ENCODE results near the gene TSGA10IP.

Gene TSGA10IP

GRCh38 chr11:65973439-65974110 lies 28.3 kb downstream of the TSGA10IP start:
- no peak for DNase-seq (ENCODE audit: low read depth in 1 of 2, low spot score in 1 of 2)

GRCh38 chr11:65975771-65976170 lies 30.5 kb downstream of the TSGA10IP start:
- DNase-seq (ENCODE audit: low read depth in 1 of 2, low spot score in 1 of 2) = no peak

GRCh38 chr11:65976216-65977176 lies 31.2 kb downstream of the TSGA10IP start:
- no peak for DNase-seq (ENCODE audit: low read depth in 1 of 2, low spot score in 1 of 2)

GRCh38 chr11:65977621-65978390 lies 32.5 kb downstream of the TSGA10IP start:
- no peak for DNase-seq (ENCODE audit: low read depth in 1 of 2, low spot score in 1 of 2)

- DNase-seq (ENCODE audit: low read depth in 1 of 2, low spot score in 1 of 2) = no peak
These were observed 33.3 kb downstream of the TSGA10IP start for GRCh38 chr11:65978391-65979238.

GRCh38 chr11:65979261-65979759 lies 34.0 kb downstream of the TSGA10IP start:
- DNase-seq (ENCODE audit: low read depth in 1 of 2, low spot score in 1 of 2) = no peak

GRCh38 chr11:65981101-65981740 lies 35.9 kb downstream of the TSGA10IP start:
- DNase-seq (ENCODE audit: low read depth in 1 of 2, low spot score in 1 of 2) = no peak

GRCh38 chr11:65981972-65982823 lies 36.9 kb downstream of the TSGA10IP start:
- DNase-seq (ENCODE audit: low read depth in 1 of 2, low spot score in 1 of 2) = no peak

- DNase-seq (ENCODE audit: low read depth in 1 of 2, low spot score in 1 of 2) = no peak
These were observed 37.7 kb downstream of the TSGA10IP start for GRCh38 chr11:65982824-65983588.

- DNase-seq (ENCODE audit: low read depth in 1 of 2, low spot score in 1 of 2) = no peak
These were observed 38.3 kb downstream of the TSGA10IP start for GRCh38 chr11:65983589-65983987.

GRCh38 chr11:65987336-65987735 lies 42.1 kb downstream of the TSGA10IP start:
- no peak for DNase-seq (ENCODE audit: low read depth in 1 of 2, low spot score in 1 of 2)

- DNase-seq (ENCODE audit: low read depth in 1 of 2, low spot score in 1 of 2) = peak; percentile 75 to 81
These were observed 43.7 kb downstream of the TSGA10IP start for GRCh38 chr11:65988791-65989592.

- DNase-seq (ENCODE audit: low read depth in 1 of 2, low spot score in 1 of 2) = no peak
These were observed 46.8 kb downstream of the TSGA10IP start for GRCh38 chr11:65992056-65992455.

- DNase-seq (ENCODE audit: low read depth in 1 of 2, low spot score in 1 of 2) = no peak
These were observed 52.0 kb downstream of the TSGA10IP start for GRCh38 chr11:65997286-65997685.

- DNase-seq (ENCODE audit: low read depth in 1 of 2, low spot score in 1 of 2) = peak; percentile 79 to 86
These were observed 56.8 kb downstream of the TSGA10IP start, which contains the start of the genes BANF1 and EIF1AD for GRCh38 chr11:66001942-66002647. Gene BANF1 (plus strand): TSS chr11:66002503. CDS start chr11:66003251, 748 bp downstream. Gene EIF1AD (minus strand): TSS chr11:66002157. CDS start chr11:66000389, 1,768 bp downstream.

- no peak for DNase-seq (ENCODE audit: low read depth in 1 of 2, low spot score in 1 of 2)
These were observed 57.5 kb downstream of the TSGA10IP start for GRCh38 chr11:66002648-66003225.

Data from activated T-helper 1 cell treated with anti-CD3 and anti-CD28 coated beads, Interleukin-2, amount 50 U/mL, for 16 hours (primary cell).